Left ventricle myocardium inferior (tissue), 1 donor: ENCODE measurements around the gene TAF4B. TPM values are rescaled to one million over a fixed set of nuclear protein-coding genes. Genes with fewer than 3 reads are reported as not detected.
"Not testable (repeated sequence)": the region's sequence is repeated elsewhere in the genome, so short reads cannot be mapped to it uniquely, and the experiment has no call there.

ENCODE experiments used
- DNase-seq: peaks from one replicate; pipeline ENCODE4 v3.0.0-alpha.2; 2020
- H3K27ac ChIP-seq: fragments of 200-600 bp; replicated peaks from 2 replicates; pipeline ENCODE4 v1.8.0; 2021
- H3K27me3 ChIP-seq: fragments of 200-600 bp; 2 replicates; pipeline ENCODE4 v1.8.0; 2021; ENCODE audit warnings: low read depth
- H3K36me3 ChIP-seq: fragments of 200-600 bp; 2 replicates; pipeline ENCODE4 v1.8.0; 2021
- H3K4me1 ChIP-seq: fragments of 200-600 bp; 2 replicates; pipeline ENCODE4 v1.8.0; 2021
- H3K4me3 ChIP-seq: fragments of 200-600 bp; 2 replicates; pipeline ENCODE4 v1.8.0; 2021; ENCODE audit warnings: mild to moderate bottlenecking, moderate library complexity
- H3K9me3 ChIP-seq: fragments of 200-600 bp; replicated peaks from 2 replicates; pipeline ENCODE4 v1.8.0; 2021
- intact Hi-C: fragments of 100-400 bp; cut with micrococcal nuclease; formaldehyde crosslinking; loops from one replicate; pipeline ENCODE4 v1.11.0; 2022
- total RNA-seq: library from RNA; stranded (reverse); fragmentation: NEBNext Ultra II Directional; extraction: Animal tissue kit (Norgen Biotek cat#: 25700); gene quantifications from one replicate; pipeline ENCODE4 v1.2.1, GENCODE V29; 2021
- TF ChIP-seq, protein P1 (sequence below): fragments of 200-600 bp; IDR thresholded peaks from 2 replicates; pipeline ENCODE4 v1.8.0; 2021; ENCODE audit warnings: antibody characterized with exemption, mild to moderate bottlenecking, borderline replicate concordance
- donor health status: DM: no; HTN: yes; CAD: no; lungs with severe emphysema.

TAF4B gene
- total RNA-seq, 1 donor from 2014 or later, result 1.1 TPM

DNA sequence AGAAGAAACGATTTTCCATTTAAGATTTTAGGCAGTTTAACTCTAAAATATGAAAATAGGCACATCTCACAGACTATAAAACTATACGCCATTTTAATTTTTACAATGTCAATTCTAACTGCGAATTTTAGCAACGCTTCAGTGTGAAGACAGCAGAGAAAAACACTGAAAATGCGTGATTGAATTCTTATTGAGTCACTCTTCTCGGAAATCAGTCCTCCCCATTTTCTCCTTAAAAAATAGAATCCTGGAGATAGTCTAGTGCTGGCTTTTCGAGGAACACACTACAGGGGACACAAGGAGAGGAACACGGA is 373 bp upstream of the TAF4B start:
- peak overlapping the region; percentile 71 for H3K27ac ChIP-seq
- intact Hi-C loops, result no loop called here
- no peak for DNase-seq
- TF ChIP-seq, protein P1, sequence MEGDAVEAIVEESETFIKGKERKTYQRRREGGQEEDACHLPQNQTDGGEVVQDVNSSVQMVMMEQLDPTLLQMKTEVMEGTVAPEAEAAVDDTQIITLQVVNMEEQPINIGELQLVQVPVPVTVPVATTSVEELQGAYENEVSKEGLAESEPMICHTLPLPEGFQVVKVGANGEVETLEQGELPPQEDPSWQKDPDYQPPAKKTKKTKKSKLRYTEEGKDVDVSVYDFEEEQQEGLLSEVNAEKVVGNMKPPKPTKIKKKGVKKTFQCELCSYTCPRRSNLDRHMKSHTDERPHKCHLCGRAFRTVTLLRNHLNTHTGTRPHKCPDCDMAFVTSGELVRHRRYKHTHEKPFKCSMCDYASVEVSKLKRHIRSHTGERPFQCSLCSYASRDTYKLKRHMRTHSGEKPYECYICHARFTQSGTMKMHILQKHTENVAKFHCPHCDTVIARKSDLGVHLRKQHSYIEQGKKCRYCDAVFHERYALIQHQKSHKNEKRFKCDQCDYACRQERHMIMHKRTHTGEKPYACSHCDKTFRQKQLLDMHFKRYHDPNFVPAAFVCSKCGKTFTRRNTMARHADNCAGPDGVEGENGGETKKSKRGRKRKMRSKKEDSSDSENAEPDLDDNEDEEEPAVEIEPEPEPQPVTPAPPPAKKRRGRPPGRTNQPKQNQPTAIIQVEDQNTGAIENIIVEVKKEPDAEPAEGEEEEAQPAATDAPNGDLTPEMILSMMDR, result no peak
- H3K4me3 ChIP-seq, result peak overlapping the region; percentile 95
- H3K9me3 ChIP-seq, result no peaks in the 10 kb centered on the region
- H3K36me3 ChIP-seq, result no peaks in the 10 kb centered on the region
- peaks cover 31% of the 10 kb centered on the region for H3K4me1 ChIP-seq
- H3K27me3 ChIP-seq, result peaks cover 9% of the 10 kb centered on the region

DNA sequence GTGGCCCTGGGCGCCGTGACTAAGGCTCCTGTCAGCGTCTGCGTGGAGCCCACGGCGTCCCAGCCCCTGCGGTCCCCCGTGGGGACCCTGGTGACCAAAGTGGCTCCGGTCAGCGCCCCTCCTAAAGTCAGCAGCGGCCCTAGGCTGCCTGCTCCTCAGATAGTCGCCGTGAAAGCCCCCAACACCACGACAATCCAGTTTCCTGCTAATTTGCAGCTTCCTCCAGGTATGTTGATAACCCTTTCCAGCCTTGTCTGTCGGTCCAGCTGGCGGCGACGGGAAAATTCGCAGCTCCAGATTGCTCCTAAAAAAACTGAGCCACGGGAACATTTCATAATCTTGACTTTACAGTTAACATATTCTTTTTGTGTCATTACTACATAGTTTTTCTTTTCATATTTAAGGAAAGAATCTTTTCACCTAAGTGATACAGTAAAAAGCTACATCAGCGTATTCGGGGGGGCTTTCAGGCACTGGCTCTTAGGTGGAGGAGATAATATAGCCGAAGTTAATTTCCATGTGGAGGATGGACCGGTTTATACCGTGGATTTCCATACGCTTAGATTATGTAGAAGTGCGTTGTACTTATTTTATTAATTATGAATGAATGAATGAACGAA is 916 bp downstream of the TAF4B start:
- Histone ChIP-seq H3K27me3 (peaks cover 6% of the 10 kb centered on the region), H3K4me1 (peaks cover 31% of the 10 kb centered on the region), H3K4me3 (peak overlapping the region; percentile 95), H3K9me3 (no peaks in the 10 kb centered on the region), H3K27ac (peak overlapping the region; percentile 71), H3K36me3 (no peaks in the 10 kb centered on the region)
- DNase-seq, result no peak
- intact Hi-C loops, result no loop called here
- TF ChIP-seq, protein P1, result no peak

DNA sequence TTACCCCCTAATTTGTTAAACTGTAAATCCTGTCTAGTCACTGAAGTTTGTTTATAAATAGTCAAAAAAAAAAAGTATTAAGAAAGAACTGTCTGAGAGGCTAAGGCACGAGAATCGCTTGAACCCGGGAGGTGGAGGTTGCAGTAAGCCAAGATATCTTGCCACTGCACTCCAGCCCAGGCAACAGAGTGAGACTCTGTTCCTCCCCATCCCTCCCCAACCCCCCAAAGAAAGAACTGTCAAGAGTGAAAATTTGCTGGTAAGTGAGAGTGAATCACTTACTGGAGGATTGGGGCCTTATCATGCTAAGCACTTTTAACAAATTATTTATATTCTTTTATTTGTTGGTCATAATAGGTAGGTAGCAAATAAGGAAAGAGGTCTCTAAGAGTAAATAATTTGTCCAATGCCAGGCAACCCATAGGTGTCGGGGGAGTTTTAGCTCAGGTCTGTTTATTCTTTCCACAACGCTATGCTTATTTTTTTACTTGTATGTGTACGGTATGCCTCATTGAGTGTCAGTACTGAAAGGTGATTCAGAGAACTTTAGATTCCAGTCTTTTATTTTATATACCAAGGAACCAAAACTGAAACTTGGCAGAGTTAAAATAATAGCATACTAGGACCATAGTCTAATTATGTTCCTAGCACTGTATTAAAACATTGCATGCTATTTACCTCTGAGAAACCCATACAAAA is 2.5 kb downstream of the TAF4B start:
- Histone ChIP-seq H3K27me3 (no peaks in the 10 kb centered on the region), H3K9me3 (no peaks in the 10 kb centered on the region), H3K27ac (no peak overlapping the region), H3K36me3 (no peaks in the 10 kb centered on the region), H3K4me1 (peaks cover 31% of the 10 kb centered on the region), H3K4me3 (no peak overlapping the region)
- no peak for DNase-seq
- TF ChIP-seq, protein P1, result no peak
- intact Hi-C loops, result no loop called here

DNA sequence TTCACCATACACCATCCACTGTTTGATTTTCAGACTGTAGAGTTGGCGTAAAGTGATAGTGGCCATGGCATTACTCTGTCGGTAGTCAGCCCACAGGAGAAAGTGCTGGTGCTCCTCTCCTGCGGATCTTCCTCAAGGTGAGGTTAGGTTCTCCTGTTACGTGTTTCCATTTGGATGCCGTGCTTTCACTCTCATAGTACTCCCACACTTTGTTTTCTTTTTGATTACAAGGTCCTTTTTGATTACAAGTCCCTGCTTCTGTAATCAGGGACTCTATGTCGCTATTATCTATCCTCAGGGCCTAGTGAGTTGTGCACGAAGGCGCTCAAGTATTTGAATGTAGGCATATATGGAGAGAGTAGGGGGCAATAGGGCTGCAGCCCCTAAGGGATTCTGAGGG is 4.3 kb downstream of the TAF4B start:
- intact Hi-C loops, result no loop called here
- Histone ChIP-seq H3K27ac (no peak overlapping the region), H3K4me3 (no peak overlapping the region), H3K36me3 (no peaks in the 10 kb centered on the region), H3K9me3 (no peaks in the 10 kb centered on the region), H3K27me3 (no peaks in the 10 kb centered on the region), H3K4me1 (peaks cover 28% of the 10 kb centered on the region)
- no peak for DNase-seq
- TF ChIP-seq, protein P1, result no peak

DNA sequence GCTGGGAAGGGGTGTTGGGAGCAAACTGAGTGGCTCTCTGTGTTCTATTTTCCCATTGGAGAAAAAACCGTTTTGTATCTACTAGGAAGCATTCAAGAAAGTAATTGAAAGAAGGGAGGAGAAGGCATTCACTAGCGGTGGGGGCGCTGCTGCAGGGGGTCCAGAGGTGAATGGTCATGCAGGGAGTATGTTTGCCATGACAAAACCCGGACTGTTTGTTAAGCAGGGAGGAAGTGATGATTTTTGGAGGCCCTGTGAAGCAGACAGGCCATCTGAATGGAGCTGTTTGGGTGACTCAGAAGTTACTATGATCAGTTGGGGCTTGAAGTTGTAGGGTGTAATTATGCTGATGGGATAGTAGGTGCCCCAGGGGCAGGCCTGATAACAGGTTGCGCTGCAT is 7.0 kb downstream of the TAF4B start:
- Histone ChIP-seq H3K36me3 (no peaks in the 10 kb centered on the region), H3K27me3 (no peaks in the 10 kb centered on the region), H3K27ac (no peak overlapping the region), H3K4me1 (peaks cover under 1% of the 10 kb centered on the region), H3K4me3 (no peak overlapping the region), H3K9me3 (no peaks in the 10 kb centered on the region)
- TF ChIP-seq, protein P1, result no peak
- DNase-seq, result no peak
- intact Hi-C loops, result no loop called here

DNA sequence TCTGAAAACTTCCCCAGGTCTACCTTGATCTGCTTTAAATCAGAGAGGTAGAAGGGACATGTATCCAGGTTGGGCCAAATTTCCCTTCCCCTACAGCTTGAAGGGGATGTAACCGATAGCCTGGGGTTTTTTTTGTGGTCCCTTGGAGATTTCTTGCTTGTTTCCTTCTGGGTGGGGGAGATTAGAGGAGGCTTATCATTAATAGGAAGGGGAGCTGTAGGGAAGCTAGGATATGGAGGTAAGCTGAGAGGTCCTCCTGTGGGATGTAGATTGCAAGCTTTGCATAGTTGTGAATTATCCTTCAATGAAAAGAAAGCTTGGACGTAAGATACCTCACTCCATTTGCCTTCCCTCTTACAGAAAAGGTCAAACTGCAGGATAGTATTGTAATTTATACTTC is 11.1 kb downstream of the TAF4B start:
- DNase-seq, H3K36me3 ChIP-seq, H3K27me3 ChIP-seq, intact Hi-C loops, H3K27ac ChIP-seq, H3K4me1 ChIP-seq, H3K4me3 ChIP-seq: not testable (repeated sequence)
- H3K9me3 ChIP-seq, result peaks cover 15% of the 10 kb centered on the region

DNA sequence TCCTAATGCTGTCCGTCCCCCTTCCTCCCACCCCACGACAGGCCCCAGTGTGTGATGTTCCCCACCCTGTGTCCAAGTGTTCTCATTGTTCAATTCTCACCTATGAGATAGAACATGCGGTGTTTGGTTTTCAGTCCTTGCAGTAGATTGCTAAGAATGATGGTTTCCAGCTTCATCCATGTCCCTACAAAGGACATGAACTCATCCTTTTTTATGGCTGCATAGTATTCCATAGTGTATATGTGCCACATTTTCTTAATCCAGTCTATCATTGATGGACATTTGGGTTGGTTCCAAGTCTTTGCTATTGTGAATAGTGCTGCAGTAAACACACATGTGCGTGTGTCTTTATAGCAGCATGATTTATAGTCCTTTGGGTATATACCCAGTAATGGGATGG is 12.5 kb downstream of the TAF4B start:
- H3K4me3 ChIP-seq, H3K36me3 ChIP-seq, H3K27ac ChIP-seq, DNase-seq, intact Hi-C loops, H3K27me3 ChIP-seq, H3K4me1 ChIP-seq: not testable (repeated sequence)
- H3K9me3 ChIP-seq, result peaks cover 21% of the 10 kb centered on the region

DNA sequence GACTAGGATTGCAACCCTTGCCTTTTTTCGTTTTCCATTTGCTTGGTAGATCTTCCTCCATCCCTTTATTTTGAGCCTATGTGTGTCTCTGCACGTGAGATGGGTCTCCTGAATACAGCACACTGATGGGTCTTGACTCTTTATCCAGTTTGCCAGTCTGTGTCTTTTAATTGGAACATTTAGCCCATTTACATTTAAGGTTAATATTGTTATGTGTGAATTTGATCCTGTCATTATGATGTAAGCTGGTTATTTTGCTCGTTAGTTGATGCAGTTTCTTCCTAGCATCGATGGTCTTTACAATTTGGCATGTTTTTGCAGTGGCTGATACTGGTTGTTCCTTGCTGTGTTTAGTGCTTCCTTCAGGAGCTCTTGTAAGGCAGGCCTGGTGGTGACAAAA is 16.1 kb downstream of the TAF4B start:
- H3K4me1 ChIP-seq, intact Hi-C loops, H3K27me3 ChIP-seq, H3K4me3 ChIP-seq, H3K27ac ChIP-seq, H3K36me3 ChIP-seq, DNase-seq: not testable (repeated sequence)
- peaks cover 41% of the 10 kb centered on the region for H3K9me3 ChIP-seq

DNA sequence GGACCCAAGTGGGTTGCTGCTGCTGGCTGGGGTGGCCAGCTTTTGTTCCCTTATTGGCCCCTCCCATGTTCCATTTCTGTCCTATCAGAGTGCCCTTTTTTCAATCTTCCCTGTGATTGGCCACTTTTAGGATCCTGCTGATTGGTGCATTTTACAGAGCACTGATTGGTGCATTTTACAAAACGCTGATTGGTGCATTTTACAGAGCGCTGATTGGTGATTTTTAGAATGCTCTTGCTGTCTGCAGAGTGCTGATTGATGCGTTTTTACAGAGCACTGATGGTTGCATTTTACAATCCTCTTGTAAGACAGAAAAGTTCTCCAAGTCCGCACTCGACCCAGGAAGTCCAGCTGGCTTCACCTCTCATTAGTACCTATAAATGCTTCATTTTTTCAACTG is 19.2 kb downstream of the TAF4B start:
- DNase-seq, H3K27ac ChIP-seq, H3K4me1 ChIP-seq, intact Hi-C loops, H3K36me3 ChIP-seq, H3K27me3 ChIP-seq, H3K4me3 ChIP-seq: not testable (repeated sequence)
- peaks cover 41% of the 10 kb centered on the region for H3K9me3 ChIP-seq
